Glutamatergic neuron (in vitro differentiated cells): ENCODE measurements around the gene ADARB1. TPM values are rescaled to one million over a fixed set of nuclear protein-coding genes. Genes with fewer than 3 reads are reported as not detected.

Source experiments
- DNase-seq: peaks from one replicate; pipeline ENCODE4 v3.0.0; 2022
- H3K27ac Mint-ChIP-seq: one replicate; pipeline ENCODE4 v1.8.0; 2020; ENCODE audit warnings: mild to moderate bottlenecking, mixed read lengths, inconsistent platforms; ENCODE audit not compliant: unreplicated experiment
- H3K27me3 Mint-ChIP-seq: one replicate; pipeline ENCODE4 v1.8.0; 2020; ENCODE audit warnings: mild to moderate bottlenecking, moderate library complexity, mixed read lengths, inconsistent platforms; ENCODE audit not compliant: unreplicated experiment
- H3K36me3 Mint-ChIP-seq: one replicate; pipeline ENCODE4 v1.8.0; 2020; ENCODE audit warnings: mild to moderate bottlenecking, mixed read lengths, inconsistent platforms; ENCODE audit not compliant: unreplicated experiment
- H3K4me1 Mint-ChIP-seq: one replicate; pipeline ENCODE4 v1.8.0; 2020; ENCODE audit warnings: mild to moderate bottlenecking, low read depth, mixed read lengths, inconsistent platforms; ENCODE audit not compliant: unreplicated experiment
- H3K4me3 Mint-ChIP-seq: one replicate; pipeline ENCODE4 v1.8.0; 2020; ENCODE audit warnings: mild to moderate bottlenecking, mixed read lengths, inconsistent platforms; ENCODE audit not compliant: unreplicated experiment
- H3K9me3 Mint-ChIP-seq: one replicate; pipeline ENCODE4 v1.8.0; 2020; ENCODE audit warnings: mild to moderate bottlenecking, moderate library complexity, mixed read lengths, inconsistent platforms; ENCODE audit not compliant: unreplicated experiment
- CTCF ChIP-seq: fragments of 200-600 bp; sonication (generic); IDR thresholded peaks from one replicate; pipeline ENCODE4 v1.5.0; 2021; ENCODE audit not compliant: partially characterized antibody, unreplicated experiment
- total RNA-seq: library from RNA; stranded (reverse); fragmentation: NEBNext Ultra II Directional; extraction: Animal tissue kit (Norgen Biotek cat#: 25700); gene quantifications from one replicate; pipeline ENCODE4 v1.2.1, GENCODE V29; 2021; ENCODE audit not compliant: unreplicated experiment

ADARB1 gene
- total RNA-seq, 1 donor from 2014 or later: 49.2 TPM

GRCh38 chr21:45150638-45151131, 76.3 kb downstream of the ADARB1 start:
- DNase-seq: no peak
- no peak for TF ChIP-seq CTCF
- Mint-ChIP-seq H3K27me3 (no peaks in the 10 kb centered on the region), H3K27ac (peak overlapping the region; percentile 77), H3K4me3 (peak overlapping the region; percentile 6), H3K4me1 (peaks cover 61% of the 10 kb centered on the region), H3K9me3 (peaks cover 11% of the 10 kb centered on the region), H3K36me3 (no peaks in the 10 kb centered on the region)

- TF ChIP-seq CTCF: no peak
- H3K4me1 Mint-ChIP-seq: peaks cover 58% of the 10 kb centered on the region
These were observed 77.2 kb downstream of the ADARB1 start for GRCh38 chr21:45151445-45152160.

GRCh38 chr21:45152265-45152746, 77.9 kb downstream of the ADARB1 start:
- peaks cover 11% of the 10 kb centered on the region for H3K9me3 Mint-ChIP-seq
- no peak for TF ChIP-seq CTCF
- peaks cover 53% of the 10 kb centered on the region for H3K4me1 Mint-ChIP-seq
- peak overlapping the region; percentile 60 for H3K27ac Mint-ChIP-seq
- H3K36me3 Mint-ChIP-seq: no peaks in the 10 kb centered on the region
- peak overlapping the region; percentile 0 for H3K4me3 Mint-ChIP-seq
- DNase-seq: peak; percentile 63
- peaks cover under 1% of the 10 kb centered on the region for H3K27me3 Mint-ChIP-seq

More at GRCh38 chr21:45151445-45152160, 77.2 kb downstream of the ADARB1 start:
- Mint-ChIP-seq H3K36me3 (no peaks in the 10 kb centered on the region), H3K9me3 (peaks cover 13% of the 10 kb centered on the region), H3K27me3 (no peaks in the 10 kb centered on the region), H3K4me3 (peak overlapping the region; percentile 72), H3K27ac (peak overlapping the region; percentile 77)
- no peak for DNase-seq

- Mint-ChIP-seq H3K9me3 (peaks cover 9% of the 10 kb centered on the region), H3K36me3 (no peaks in the 10 kb centered on the region), H3K27me3 (peaks cover 2% of the 10 kb centered on the region), H3K4me3 (no peak overlapping the region), H3K4me1 (peaks cover 41% of the 10 kb centered on the region), H3K27ac (no peak overlapping the region)
- DNase-seq: no peak
- no peak for TF ChIP-seq CTCF
These were observed 79.3 kb downstream of the ADARB1 start for GRCh38 chr21:45153358-45154318.
